HEK293 (cell line): Measurements from ENCODE around the gene ADM2.
A peak's percentile ranks its signal among the peaks of the same experiment; 100 is the strongest.

Experiments
- CTCF ChIA-PET: fragments of 350-600 bp; formaldehyde crosslinking; extraction: SDS; loops from one replicate; lab custom pipeline; 2021; ENCODE audit warnings: antibody characterized with exemption; lab: Yijun Ruan, JAX
- POLR2A ChIA-PET: fragments of 300-600 bp; formaldehyde crosslinking; extraction: SDS; loops from one replicate; lab custom pipeline; 2020; ENCODE audit warnings: antibody characterized with exemption, inconsistent platforms; lab: Yijun Ruan, JAX
- H3K27ac ChIP-seq: fragments of 200-500 bp; sonication (Bioruptor generic); 2 replicates; pipeline ENCODE4 v1.5.1; 2014; ENCODE audit warnings: low read depth, low read length, control low read depth, inconsistent platforms; ENCODE audit errors: extremely low read depth
- H3K36me3 ChIP-seq, 2 experiments: fragments of 200-500 bp in 1 of 2; sonication (Bioruptor generic) in 1 of 2; 1 replicate in 1 of 2; 2 replicates in 1 of 2; pipeline ENCODE4 v1.5.1; 2014 to 2017; ENCODE audit warnings: inconsistent platforms in 2 of 2, low read length in 2 of 2; ENCODE audit not compliant: control insufficient read depth in 2 of 2, insufficient read depth in 1 of 2
- H3K4me1 ChIP-seq: fragments of 200-500 bp; sonication (Bioruptor generic); 2 replicates; pipeline ENCODE4 v1.5.1; 2014; ENCODE audit warnings: mild to moderate bottlenecking, low read length, inconsistent platforms; ENCODE audit not compliant: control insufficient read depth, insufficient read depth
- H3K4me3 ChIP-seq: 2 replicates; pipeline ENCODE4 v1.5.1; 2011; ENCODE audit warnings: low read depth, mild to moderate bottlenecking, control low read depth, low read length, moderate library complexity
- H3K9me3 ChIP-seq: fragments of 200-500 bp; sonication (Bioruptor generic); 2 replicates; pipeline ENCODE4 v1.5.1; 2014; ENCODE audit warnings: low read depth, low read length, inconsistent platforms; ENCODE audit not compliant: control insufficient read depth, insufficient read depth
- MZF1 ChIP-seq: fragments of 450-650 bp; formaldehyde crosslinking; IDR thresholded peaks from 2 replicates; pipeline ENCODE4 v1.5.1; 2017; ENCODE audit warnings: missing biosample characterization, missing genetic modification characterization, borderline replicate concordance
- OVOL3 ChIP-seq: fragments of 450-650 bp; formaldehyde crosslinking; IDR thresholded peaks from 2 replicates; pipeline ENCODE4 v1.5.1; 2016; ENCODE audit warnings: missing biosample characterization, missing genetic modification characterization
- PRDM6 ChIP-seq: fragments of 450-650 bp; formaldehyde crosslinking; IDR thresholded peaks from 2 replicates; pipeline ENCODE4 v1.5.1; 2017; ENCODE audit warnings: missing biosample characterization, missing genetic modification characterization
- RBAK ChIP-seq: fragments of 450-650 bp; formaldehyde crosslinking; IDR thresholded peaks from 2 replicates; pipeline ENCODE4 v1.5.1; 2016; ENCODE audit warnings: missing biosample characterization, missing genetic modification characterization
- SP2 ChIP-seq: fragments of 450-650 bp; formaldehyde crosslinking; IDR thresholded peaks from 2 replicates; pipeline ENCODE4 v1.5.1; 2016; ENCODE audit warnings: missing biosample characterization, missing genetic modification characterization
- SP7 ChIP-seq: fragments of 450-650 bp; formaldehyde crosslinking; IDR thresholded peaks from 2 replicates; pipeline ENCODE4 v1.5.1; 2016; ENCODE audit warnings: missing biosample characterization, missing genetic modification characterization
- ZBTB17 ChIP-seq: fragments of 450-650 bp; formaldehyde crosslinking; IDR thresholded peaks from 2 replicates; pipeline ENCODE4 v1.5.1; 2016; ENCODE audit warnings: missing biosample characterization, missing genetic modification characterization
- ZIC2 ChIP-seq: fragments of 450-650 bp; formaldehyde crosslinking; IDR thresholded peaks from 2 replicates; pipeline ENCODE4 v1.5.1; 2016; ENCODE audit warnings: missing biosample characterization, missing genetic modification characterization
- ZNF19 ChIP-seq: fragments of 450-650 bp; formaldehyde crosslinking; IDR thresholded peaks from 2 replicates; pipeline ENCODE4; 2016; ENCODE audit warnings: missing biosample characterization, missing genetic modification characterization, low read depth
- ZNF214 ChIP-seq: fragments of 450-650 bp; formaldehyde crosslinking; IDR thresholded peaks from 2 replicates; pipeline ENCODE4 v1.5.1; 2017; ENCODE audit warnings: missing biosample characterization, mild to moderate bottlenecking, missing genetic modification characterization, borderline replicate concordance
- ZNF248 ChIP-seq: fragments of 450-650 bp; formaldehyde crosslinking; IDR thresholded peaks from 2 replicates; pipeline ENCODE4 v1.5.1; 2017; ENCODE audit warnings: missing biosample characterization, missing genetic modification characterization
- ZNF324 ChIP-seq: fragments of 450-650 bp; formaldehyde crosslinking; IDR thresholded peaks from 2 replicates; pipeline ENCODE4 v1.5.1; 2016; ENCODE audit warnings: missing biosample characterization, missing genetic modification characterization
- ZNF335 ChIP-seq: fragments of 450-650 bp; formaldehyde crosslinking; conservative IDR thresholded peaks from 2 replicates; pipeline ENCODE4 v1.5.1; 2016; ENCODE audit warnings: missing biosample characterization, missing genetic modification characterization
- ZNF37A ChIP-seq: fragments of 450-650 bp; IDR thresholded peaks from 2 replicates; pipeline ENCODE4 v1.5.1; 2018; ENCODE audit warnings: missing biosample characterization, missing genetic modification characterization
- ZNF514 ChIP-seq: fragments of 450-650 bp; formaldehyde crosslinking; IDR thresholded peaks from 2 replicates; pipeline ENCODE4 v1.5.1; 2016; ENCODE audit warnings: missing biosample characterization, missing genetic modification characterization
- ZNF544 ChIP-seq: fragments of 450-650 bp; formaldehyde crosslinking; IDR thresholded peaks from 2 replicates; pipeline ENCODE4 v1.5.0; 2017; ENCODE audit warnings: missing biosample characterization, missing genetic modification characterization
- ZNF585B ChIP-seq: fragments of 450-650 bp; formaldehyde crosslinking; IDR thresholded peaks from 2 replicates; pipeline ENCODE4 v1.5.1; 2016; ENCODE audit warnings: missing biosample characterization, missing genetic modification characterization
- ZNF658 ChIP-seq: fragments of 450-650 bp; formaldehyde crosslinking; IDR thresholded peaks from 2 replicates; pipeline ENCODE4; 2016; ENCODE audit warnings: missing biosample characterization, missing genetic modification characterization
- ZNF660 ChIP-seq: fragments of 450-650 bp; IDR thresholded peaks from 2 replicates; pipeline ENCODE4 v1.5.1; 2018; ENCODE audit warnings: missing biosample characterization, mild to moderate bottlenecking, missing genetic modification characterization
- ZNF701 ChIP-seq: fragments of 450-650 bp; formaldehyde crosslinking; IDR thresholded peaks from 2 replicates; pipeline ENCODE4 v1.5.1; 2016; ENCODE audit warnings: missing biosample characterization, missing genetic modification characterization
- ZNF707 ChIP-seq: fragments of 450-650 bp; formaldehyde crosslinking; IDR thresholded peaks from 2 replicates; pipeline ENCODE4 v1.5.1; 2016; ENCODE audit warnings: missing biosample characterization, missing genetic modification characterization
- ZNF837 ChIP-seq: fragments of 450-650 bp; formaldehyde crosslinking; IDR thresholded peaks from 2 replicates; pipeline ENCODE4 v1.5.1; 2016; ENCODE audit warnings: missing biosample characterization, missing genetic modification characterization
- TF ChIP-seq, protein P1 (sequence below): fragments of 450-650 bp; formaldehyde crosslinking; IDR thresholded peaks from 2 replicates; pipeline ENCODE4 v1.5.1; 2016; ENCODE audit warnings: missing biosample characterization, missing genetic modification characterization
- TF ChIP-seq, protein P2 (sequence below): fragments of 450-650 bp; formaldehyde crosslinking; IDR thresholded peaks from 2 replicates; pipeline ENCODE4 v1.5.1; 2016; ENCODE audit warnings: missing biosample characterization, missing genetic modification characterization
- TF ChIP-seq, protein P3 (sequence below): sonication (generic); formaldehyde crosslinking; IDR thresholded peaks from 2 replicates; pipeline ENCODE4 v1.8.1; 2022; ENCODE audit warnings: mild to moderate bottlenecking, moderate library complexity, missing genetic modification reagents

Gene ADM2

DNA sequence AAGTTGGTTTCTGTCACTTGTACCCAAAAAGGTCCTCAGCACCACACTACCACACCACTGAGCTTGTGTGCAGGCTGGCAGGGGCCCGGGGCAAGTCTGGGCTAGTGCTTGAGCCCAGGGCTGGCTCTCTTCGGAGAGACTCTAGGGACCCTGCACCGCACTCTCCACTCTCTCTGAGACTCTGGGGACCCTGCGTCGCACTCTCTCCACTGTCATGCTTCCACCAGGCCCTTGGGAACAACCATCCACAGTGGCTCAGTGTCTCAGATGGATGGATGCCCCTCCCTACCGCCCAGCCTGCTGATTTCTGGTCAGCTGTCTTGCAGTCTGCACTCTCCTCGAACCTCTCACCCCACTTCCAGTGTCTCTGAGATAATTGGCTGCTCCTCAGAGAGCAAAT lies 4.5 kb upstream of the ADM2 start (continued):
- TF ChIP-seq ZNF701: no peak

DNA sequence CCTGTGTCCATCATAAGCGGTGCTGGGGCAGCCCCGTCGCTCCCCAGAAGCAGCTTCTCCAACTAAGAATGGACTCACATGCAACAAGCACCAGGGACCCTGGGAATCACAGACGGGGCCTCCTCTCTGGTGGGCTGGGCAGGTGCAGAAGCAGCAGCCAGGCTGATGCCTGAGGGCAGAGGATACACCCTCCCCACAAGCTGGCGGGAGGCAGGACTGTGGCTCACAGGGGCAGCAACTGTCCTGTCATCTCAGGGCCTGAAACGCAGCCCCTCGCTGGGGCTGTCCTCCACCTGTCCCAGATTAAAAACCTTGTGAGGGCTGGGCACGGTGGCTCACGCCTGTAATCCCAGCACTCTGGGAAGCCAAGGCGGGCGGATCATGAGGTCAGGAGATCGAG lies 3.4 kb upstream of the ADM2 start:
- no peaks in the 10 kb centered on the region for H3K9me3 ChIP-seq
- TF ChIP-seq ZNF585B (tag by site-specific recombination): no peak
- no peak for TF ChIP-seq OVOL3 (tag by site-specific recombination)
- no peak for TF ChIP-seq ZNF837 (tag by site-specific recombination)
- TF ChIP-seq ZNF658: no peak
- TF ChIP-seq ZNF707 (tag by site-specific recombination): no peak
- 0 out of 2 replicates have a peak, but pooled peaks have one; percentile 22 for TF ChIP-seq ZNF335 (tag by site-specific recombination)
- no peak for TF ChIP-seq ZNF514 (tag by site-specific recombination)
- 0 out of 2 replicates have a peak, but pooled peaks have one; percentile 9 for TF ChIP-seq SP2 (tag by site-specific recombination)
- no peak overlapping the region for H3K27ac ChIP-seq
- ChIA-PET POLR2A (no interaction called here), CTCF (interaction anchor here (2.4 kb wide), 1 partner anchor 20 kb away, joined by 12 read pairs; no protein-coding TSS in a partner anchor)
- H3K4me3 ChIP-seq: no peak overlapping the region
- H3K36me3 ChIP-seq: peaks cover 2 to 8% of the 10 kb centered on the region in 2 experiments; a peak in 2 of 3 replicates
- peaks cover 11% of the 10 kb centered on the region for H3K4me1 ChIP-seq

DNA sequence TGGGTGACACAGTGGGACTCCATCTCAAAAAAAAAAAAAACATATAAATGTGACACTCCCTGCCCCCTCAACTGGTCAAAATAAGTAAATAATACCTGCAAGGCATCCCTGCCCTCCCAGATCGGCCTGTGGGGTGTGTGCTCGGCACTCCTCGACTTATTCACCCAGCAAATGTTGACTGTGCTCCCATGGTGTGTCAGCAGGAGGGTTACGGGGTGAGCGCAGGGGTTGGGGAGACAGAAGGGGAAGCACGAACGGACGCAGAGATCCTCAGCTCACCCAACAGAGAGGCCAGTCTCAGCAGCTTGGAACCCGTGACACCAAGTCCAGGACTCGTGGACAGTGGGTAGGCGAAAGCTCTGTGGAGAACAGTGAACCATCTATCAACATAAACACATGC lies 1.6 kb upstream of the ADM2 start:
- peaks cover 4% of the 10 kb centered on the region; the same call in 1 of the 2 replicates for H3K4me1 ChIP-seq
- ChIA-PET POLR2A (interaction anchor here (0.5 to 1.1 kb wide), 3 partner anchors 9 to 113 kb away, joined by 3 to 5 read pairs (median 4); no protein-coding TSS in a partner anchor), CTCF (interaction anchor here (0.7 to 2.4 kb wide), 3 partner anchors 18 to 203 kb away, joined by 3 to 12 read pairs (median 4); partner anchors contain the start of gene SCO2)
- no peak overlapping the region for H3K4me3 ChIP-seq
- no peak overlapping the region for H3K27ac ChIP-seq
- TF ChIP-seq ZNF660 (tag by site-specific recombination) (no peak), ZNF19 (tag by site-specific recombination) (no peak), ZIC2 (peak; percentile 67), RBAK (tag by site-specific recombination) (no peak), ZNF544 (no peak)
- TF ChIP-seq, protein P1, sequence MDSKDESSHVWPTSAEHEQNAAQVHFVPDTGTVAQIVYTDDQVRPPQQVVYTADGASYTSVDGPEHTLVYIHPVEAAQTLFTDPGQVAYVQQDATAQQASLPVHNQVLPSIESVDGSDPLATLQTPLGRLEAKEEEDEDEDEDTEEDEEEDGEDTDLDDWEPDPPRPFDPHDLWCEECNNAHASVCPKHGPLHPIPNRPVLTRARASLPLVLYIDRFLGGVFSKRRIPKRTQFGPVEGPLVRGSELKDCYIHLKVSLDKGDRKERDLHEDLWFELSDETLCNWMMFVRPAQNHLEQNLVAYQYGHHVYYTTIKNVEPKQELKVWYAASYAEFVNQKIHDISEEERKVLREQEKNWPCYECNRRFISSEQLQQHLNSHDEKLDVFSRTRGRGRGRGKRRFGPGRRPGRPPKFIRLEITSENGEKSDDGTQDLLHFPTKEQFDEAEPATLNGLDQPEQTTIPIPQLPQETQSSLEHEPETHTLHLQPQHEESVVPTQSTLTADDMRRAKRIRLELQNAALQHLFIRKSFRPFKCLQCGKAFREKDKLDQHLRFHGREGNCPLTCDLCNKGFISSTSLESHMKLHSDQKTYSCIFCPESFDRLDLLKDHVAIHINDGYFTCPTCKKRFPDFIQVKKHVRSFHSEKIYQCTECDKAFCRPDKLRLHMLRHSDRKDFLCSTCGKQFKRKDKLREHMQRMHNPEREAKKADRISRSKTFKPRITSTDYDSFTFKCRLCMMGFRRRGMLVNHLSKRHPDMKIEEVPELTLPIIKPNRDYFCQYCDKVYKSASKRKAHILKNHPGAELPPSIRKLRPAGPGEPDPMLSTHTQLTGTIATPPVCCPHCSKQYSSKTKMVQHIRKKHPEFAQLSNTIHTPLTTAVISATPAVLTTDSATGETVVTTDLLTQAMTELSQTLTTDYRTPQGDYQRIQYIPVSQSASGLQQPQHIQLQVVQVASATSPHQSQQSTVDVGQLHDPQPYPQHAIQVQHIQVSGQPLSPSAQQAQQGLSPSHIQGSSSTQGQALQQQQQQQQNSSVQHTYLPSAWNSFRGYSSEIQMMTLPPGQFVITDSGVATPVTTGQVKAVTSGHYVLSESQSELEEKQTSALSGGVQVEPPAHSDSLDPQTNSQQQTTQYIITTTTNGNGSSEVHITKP (tag by site-specific recombination): no peak
- H3K36me3 ChIP-seq: no peaks in the 10 kb centered on the region
- H3K9me3 ChIP-seq: no peaks in the 10 kb centered on the region

- ChIA-PET POLR2A (no interaction called here), CTCF (interaction anchor here (1.2 kb wide), 1 partner anchor 17 kb away, joined by 5 read pairs; no protein-coding TSS in a partner anchor)
- H3K4me1 ChIP-seq: no peaks in the 10 kb centered on the region
- no peak overlapping the region for H3K27ac ChIP-seq
- H3K4me3 ChIP-seq: no peak overlapping the region
- H3K36me3 ChIP-seq: no peaks in the 10 kb centered on the region
- H3K9me3 ChIP-seq: no peaks in the 10 kb centered on the region
- TF ChIP-seq MZF1 (tag by site-specific recombination) (no peak), ZNF324 (tag by site-specific recombination) (no peak), ZNF248 (tag by site-specific recombination) (no peak), PRDM6 (tag by site-specific recombination) (no peak), SP7 (no peak), ZNF214 (tag by site-specific recombination) (no peak), ZNF837 (tag by site-specific recombination) (no peak), ZNF37A (tag by site-specific recombination) (no peak), ZBTB17 (tag by site-specific recombination) (no peak)
- TF ChIP-seq, protein P2, sequence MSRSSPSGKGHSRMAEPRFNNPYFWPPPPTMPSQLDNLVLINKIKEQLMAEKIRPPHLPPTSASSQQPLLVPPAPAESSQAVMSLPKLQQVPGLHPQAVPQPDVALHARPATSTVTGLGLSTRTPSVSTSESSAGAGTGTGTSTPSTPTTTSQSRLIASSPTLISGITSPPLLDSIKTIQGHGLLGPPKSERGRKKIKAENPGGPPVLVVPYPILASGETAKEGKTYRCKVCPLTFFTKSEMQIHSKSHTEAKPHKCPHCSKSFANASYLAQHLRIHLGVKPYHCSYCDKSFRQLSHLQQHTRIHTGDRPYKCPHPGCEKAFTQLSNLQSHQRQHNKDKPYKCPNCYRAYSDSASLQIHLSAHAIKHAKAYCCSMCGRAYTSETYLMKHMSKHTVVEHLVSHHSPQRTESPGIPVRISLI (tag by site-specific recombination): no peak
- TF ChIP-seq, protein P3, sequence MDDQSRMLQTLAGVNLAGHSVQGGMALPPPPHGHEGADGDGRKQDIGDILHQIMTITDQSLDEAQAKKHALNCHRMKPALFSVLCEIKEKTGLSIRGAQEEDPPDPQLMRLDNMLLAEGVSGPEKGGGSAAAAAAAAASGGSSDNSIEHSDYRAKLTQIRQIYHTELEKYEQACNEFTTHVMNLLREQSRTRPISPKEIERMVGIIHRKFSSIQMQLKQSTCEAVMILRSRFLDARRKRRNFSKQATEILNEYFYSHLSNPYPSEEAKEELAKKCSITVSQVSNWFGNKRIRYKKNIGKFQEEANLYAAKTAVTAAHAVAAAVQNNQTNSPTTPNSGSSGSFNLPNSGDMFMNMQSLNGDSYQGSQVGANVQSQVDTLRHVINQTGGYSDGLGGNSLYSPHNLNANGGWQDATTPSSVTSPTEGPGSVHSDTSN (CRISPR knock-in tag): no peak
Measured at GRCh38 chr22:50481045-50481439, 301 bp upstream of the ADM2 start.
